Amniotic stem cell (primary cell): ENCODE results near the gene NRP1.

Experiments
- DNase-seq: peaks from one replicate; lab custom pipeline; 2025; lab: John Stamatoyannopoulos, UW

NRP1 gene

DNA sequence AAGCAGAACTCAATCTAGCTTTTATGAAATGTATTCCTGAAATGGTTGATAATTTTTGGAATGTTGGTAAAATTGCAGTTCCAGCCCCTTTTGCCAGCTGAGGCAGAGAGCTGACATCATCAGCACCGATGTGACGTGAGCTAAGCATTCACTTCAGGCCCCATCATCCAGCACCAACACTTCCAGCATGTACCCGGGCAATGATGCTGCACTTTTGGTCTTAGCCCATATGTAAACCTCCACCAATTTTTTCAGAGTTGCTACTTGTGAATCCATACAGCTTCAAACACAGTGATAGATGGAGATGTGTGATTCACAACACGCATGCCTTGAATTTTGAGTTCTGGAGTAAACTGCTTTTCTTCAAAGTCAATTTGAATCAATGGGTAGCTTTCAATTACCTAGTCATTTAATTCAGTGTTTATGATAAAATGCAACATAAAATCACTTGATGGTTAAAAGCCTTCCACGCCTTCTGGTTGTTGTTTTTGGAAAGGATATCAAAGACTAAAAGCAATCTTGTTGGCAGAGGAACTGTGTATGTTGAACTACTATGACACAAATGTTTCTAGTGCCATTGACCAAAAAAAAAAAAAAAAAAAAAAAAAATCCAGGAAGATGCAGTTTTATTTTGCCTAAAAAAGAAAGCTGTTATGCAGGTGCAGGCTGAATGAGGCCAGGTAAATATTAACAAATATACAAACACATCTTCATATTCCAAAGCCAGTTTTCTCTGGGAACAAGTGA lies 73.9 kb downstream of the NRP1 start:
- no peak for DNase-seq

DNA sequence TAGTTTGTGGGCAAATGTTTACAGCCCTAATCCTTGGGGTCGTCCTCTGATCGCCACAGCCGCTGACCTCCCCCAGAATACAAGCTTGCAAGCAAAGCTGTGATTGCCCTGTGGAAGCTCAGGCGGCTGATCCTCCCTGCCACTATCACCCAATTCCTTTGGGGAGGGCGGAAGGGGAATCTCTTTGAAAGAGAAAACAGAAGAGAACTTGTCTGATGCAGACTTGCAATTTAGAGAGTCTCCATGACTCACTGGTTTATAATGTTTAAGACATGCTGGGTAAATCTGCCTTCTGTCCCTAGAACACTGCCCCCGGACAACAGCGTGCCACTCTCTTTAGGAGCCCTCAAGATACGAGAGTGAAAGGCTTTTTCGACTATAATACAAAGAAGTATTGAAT lies 75.5 kb downstream of the NRP1 start:
- peak; percentile 40 for DNase-seq

DNA sequence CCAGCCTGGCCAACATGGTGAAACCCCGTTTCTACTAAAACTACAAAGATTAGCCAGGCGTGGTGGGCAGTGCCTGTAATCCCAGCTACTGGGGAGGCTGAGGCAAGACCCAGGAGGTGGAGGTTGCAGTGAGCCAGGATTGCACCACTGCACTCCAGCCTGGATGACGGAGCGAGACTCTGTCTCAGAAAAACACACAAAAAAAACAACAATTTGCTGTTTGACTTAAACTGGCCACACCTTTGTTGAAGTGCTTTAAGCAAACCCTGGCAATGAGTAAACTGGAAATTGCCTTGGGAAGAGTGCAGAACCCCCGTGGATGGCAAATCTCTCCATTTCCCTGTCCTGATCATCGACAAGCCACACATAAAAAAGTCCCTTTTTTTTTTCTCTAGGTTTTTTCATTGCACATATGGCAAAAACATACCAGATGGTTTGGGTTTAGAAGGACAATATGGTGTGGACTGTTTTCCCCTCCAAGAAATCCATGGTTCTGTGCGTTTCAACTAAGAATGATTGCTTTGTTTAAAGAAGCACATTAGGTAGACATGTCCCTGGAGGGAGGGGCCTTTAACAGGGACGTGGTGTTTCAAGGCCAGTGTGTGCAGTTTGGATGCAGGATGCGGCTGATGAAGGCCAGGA lies 76.9 kb downstream of the NRP1 start:
- no peak for DNase-seq

DNA sequence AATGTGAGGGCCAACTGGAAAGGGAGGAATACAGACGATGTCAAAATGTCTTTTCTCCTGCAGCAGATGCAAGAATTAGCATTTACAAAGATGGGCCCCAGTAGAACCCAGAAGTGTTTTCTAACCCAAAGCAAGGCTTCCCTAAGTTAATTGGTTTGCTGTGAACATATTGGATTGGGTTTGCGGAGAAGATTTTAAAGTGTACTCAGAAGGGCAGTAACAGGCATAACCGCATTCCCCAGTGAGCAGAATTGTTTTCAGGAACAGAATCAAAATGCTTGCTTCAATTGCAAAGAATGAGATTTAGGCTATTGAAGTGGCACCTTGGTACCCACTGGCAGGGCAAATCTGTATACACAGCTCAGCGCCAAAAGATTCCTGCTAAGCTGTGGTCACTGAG lies 78.0 kb downstream of the NRP1 start:
- no peak for DNase-seq

DNA sequence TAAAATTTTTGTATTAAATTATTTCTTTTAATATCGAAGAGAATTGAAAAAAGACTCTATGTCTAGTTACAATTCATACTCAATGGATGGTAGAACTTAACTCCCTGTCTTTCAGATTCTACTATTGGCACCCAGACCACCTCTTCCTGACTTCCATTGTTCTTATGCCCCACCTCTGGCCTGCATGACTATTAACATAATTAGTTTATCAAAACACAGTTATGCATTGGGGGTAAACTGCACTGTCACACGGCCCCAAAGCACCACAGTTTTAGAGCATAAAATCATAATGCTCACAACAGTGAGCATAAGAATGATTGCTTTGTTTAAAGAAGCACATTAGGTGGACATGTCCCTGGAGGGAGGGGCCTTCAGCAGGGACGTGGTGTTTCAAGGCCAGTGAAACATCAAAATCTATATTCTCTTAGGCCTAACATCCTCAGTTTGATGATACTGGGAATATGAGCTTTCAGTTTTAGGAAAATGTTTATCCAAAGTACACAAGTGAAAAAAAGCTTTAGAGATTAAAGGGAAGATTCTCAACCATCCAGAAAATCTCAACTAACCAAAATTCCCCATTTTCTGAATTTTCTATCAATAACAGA lies 79.8 kb downstream of the NRP1 start:
- DNase-seq, result no peak

DNA sequence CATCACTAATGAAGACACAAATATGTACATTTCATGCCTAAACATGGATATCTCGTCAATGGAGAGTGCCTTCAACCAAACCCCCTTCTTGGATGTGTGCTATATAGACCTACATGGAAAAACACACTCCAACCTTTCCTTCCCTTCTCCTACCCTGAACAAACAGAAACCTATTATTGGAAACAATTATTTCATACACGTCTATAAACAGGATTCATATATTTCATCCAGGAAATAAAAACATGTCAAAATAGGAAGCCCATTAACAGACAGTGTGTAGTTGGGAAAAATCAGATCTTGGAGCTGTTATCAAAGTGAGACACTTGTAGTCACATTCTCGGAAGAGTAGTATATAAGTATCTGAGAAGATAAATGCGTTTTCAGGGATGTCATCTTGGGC lies 81.1 kb downstream of the NRP1 start:
- no peak for DNase-seq

DNA sequence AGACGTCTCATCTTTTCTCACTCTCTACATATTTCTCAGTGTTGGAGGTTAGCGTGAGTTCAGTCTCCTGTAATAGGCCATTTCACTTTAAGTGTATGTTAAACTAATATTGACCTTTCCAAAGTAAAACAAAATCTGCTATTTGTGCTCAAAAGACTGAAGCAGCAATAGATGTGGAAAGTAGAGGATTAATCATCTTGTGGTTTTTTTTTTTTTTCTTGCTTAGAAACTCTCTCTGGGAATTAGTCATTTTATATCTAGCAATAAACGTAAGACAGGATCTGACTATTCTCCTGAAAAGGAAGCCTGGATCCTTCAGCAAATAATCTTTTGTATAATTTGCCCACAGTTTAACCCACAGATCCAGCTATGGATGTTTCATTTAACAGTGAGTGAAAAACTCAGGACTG lies 81.7 kb downstream of the NRP1 start:
- peak; percentile 44 for DNase-seq

DNA sequence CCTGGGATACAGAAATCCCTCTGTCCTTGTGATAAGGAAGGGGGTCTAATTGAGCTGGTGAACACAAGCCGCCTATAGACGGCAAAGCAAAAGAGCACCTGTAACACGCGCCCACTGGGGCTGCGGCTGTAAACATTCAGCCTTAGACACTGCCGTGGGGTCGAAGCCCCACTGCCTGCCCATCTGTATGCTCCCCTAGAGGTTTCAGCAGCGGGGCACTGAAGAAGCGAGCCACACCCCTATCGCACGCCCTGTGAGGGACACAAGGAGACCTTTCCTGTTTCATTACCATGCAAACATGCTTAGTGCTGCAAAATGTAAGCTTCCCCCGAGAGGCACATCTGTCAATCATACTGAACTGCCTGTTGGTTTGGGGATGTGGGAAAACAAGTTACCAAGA lies 82.1 kb downstream of the NRP1 start:
- no peak for DNase-seq

DNA sequence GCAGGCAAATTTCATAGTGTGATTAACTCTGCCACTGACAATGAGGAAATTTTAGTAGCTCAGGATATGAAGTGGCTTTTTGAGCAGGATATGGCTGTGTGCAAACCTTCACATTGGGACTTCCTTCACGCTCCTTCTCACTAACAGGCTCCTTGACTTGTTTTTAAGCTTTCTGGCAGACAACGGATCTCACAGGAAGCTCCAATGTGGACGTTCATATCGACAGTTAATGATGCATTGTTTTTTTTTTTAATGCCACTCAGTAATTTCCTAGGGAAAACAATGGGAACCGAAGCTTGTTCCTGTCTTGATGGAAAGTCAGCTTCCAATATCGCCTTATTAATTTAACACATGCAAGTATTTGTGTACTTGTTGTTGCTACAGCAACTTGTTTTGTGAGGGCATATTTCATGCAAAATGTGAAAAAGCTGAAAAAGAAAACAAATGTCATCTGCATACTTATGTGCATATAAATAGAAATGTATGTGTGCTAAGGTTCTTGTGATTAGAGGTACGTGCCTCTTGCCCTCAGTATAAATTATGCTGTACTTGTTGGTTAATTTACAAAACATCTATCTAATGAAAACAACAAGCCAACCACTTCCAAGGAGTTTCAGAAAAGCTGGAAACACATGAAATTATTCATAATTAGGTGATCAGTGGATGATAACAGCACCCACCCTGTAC lies 84.7 kb downstream of the NRP1 start:
- no peak for DNase-seq

DNA sequence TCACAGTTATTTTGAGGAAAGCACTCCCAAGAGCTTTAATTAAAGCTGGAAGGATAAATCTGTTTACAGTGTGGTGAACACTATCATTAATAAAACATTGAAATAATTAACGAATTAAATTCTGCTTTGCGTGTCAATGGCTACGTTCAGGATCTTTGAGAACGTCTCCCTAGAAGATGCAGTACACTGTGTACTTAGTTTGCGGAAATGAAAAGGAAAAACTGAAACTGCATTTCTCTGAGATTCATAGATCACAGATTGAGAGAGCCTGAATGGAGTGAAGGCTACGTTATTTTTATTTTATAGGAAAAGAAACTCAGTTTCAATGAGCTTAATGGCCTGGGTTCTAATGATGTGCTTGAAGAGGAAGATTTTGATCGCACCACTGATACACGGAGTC lies 85.3 kb downstream of the NRP1 start:
- no peak for DNase-seq

DNA sequence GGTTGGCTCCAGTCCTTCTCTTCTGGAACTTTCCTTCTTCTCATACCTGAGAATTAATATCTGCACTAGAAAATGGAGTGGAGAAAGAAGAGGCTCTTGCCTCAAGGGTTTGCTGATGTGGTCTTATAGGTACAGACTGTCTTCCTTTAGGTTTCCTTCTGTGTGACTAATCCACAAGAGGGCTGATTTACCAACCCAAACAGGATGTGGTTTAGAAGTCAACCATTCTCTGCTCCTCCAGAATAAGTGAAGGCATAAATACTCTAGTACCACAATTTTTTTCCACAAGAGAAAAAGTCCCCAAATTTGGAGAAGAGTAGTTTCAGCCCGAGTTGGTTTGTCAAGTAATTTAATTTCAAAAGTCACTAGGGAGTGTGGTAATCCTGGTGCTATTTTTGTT lies 85.8 kb downstream of the NRP1 start:
- no peak for DNase-seq

DNA sequence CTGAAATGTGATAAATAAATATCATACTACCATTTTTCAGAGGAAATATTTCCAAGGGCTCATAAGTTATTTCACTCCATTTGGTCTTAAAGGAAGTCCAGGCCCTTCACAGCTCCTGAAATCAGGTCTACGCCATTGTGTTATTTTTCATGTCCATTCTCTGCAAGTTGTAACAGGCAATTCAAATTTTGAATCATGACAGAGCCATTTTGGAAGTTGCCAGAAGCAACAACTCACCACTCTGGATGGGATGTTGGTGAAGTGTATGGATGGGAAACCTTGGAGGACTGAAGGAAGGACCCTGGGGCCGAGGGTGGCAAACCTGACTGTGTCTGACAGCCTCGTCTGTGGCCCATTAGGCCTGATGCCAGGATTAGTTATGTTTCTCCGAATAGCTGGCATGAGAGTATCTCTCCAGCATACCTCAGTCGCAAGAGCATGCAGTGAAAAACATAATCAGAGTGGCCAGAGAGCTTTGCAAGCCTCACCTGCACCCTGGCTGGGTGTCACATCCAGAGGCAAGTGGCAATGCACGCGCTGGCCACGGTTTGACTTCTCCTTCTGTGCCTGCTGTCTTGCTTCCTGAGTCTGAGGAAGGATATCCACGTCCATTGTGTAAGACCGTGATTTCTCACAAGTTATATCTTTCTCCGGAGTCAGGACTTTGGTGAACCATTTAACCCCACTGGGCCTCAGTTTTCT lies 87.1 kb downstream of the NRP1 start:
- DNase-seq, result no peak

DNA sequence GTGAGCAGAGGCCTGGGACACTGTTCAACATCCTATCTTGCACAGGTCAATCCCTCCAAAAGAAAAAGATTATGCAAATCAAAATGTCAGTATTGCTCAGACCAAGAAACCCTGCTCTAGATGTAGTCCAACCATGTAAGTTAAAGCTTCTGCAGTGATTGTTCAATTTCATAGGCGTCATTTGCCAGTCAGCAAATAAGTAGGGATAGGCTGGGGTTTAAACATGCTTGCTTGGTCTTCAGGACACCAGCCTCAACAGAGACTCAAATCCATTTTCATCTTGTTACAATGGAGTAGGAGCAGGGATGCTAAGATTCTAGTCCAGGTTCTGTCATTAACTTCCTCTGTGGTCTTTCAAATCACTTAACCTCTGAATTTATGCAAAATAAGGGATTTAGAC lies 89.1 kb downstream of the NRP1 start:
- no peak for DNase-seq

DNA sequence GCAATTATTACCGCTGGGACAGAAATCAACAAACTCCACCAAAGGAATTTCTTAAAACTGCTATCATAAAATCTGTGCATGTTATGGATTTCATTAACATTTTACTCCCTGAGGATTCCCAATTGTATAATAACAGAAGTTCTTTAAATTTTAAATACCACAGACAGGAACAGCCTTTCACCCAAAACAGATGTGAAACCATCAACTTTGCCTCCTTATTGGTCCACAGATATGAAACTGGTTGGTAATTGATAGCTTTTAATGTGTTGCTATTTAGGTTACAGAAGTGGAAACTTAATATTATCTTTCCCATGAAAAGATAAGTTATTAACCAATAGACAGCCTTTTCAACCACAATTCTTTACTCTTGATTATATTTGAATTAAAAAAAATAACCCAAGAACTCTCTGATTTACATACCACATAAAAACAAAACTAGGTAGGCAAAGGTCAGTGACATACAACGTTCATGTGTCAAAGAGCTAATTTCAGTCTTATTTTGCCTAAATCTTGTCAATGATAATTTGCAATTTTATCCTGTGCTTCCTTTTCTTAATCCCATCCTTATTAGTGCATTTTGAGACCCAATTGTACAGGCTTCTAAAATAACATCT lies 90.0 kb downstream of the NRP1 start:
- no peak for DNase-seq

DNA sequence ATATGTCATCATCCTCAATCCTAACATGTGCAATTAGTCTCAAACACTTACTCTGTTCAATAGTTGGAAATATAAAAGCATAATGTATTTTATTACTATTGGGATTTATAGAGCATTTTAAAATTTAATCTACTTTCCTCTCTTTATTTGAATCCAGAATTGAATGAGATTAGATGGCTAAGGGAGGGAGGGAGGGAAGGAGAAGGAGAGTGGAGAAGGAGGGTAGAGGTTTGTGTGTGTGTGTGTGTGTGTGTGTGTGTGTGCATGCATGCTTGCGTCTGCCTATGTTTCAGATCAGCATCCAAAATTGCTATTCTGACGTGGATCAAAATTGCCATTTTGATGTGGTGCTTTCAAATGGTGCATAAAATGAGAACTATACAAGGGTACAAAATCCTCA lies 90.8 kb downstream of the NRP1 start:
- DNase-seq, result no peak

DNA sequence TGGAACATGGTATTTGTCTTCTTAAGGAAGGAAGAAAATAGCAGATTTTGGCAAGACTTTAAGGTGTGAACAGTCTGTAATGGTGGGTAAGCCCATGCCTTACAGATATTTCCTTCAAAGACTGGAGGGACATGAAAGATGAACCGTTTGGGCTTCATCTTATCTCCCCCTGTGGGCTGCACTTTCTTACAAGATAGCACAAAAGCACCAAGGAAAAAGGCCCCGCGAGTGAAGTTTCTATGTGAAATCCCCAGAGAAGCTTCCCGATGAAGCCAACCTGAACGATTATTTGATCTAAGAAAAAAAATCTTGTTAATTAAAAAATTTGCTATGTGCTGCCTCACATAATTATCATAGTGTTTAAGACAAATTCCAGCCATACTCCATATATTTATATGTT lies 91.5 kb downstream of the NRP1 start:
- no peak for DNase-seq

DNA sequence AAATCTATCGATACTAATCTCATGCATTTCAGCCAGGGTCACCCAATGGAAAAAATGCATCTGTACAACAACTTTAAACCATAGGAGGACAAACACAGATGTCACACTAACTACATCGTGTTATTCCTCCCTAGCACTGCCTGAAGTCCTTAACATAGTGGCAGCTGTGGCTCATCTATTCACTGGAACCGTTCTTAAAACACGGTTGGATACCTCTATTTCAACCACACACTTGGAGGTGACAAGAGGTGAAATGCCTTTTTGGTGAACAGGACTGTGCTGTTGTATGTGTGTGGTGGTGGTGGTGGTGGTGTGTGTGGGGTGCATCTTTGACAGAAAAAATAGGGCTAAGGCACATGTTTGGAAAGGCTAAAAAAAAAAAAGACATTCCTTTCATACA lies 93.1 kb downstream of the NRP1 start:
- no peak for DNase-seq

DNA sequence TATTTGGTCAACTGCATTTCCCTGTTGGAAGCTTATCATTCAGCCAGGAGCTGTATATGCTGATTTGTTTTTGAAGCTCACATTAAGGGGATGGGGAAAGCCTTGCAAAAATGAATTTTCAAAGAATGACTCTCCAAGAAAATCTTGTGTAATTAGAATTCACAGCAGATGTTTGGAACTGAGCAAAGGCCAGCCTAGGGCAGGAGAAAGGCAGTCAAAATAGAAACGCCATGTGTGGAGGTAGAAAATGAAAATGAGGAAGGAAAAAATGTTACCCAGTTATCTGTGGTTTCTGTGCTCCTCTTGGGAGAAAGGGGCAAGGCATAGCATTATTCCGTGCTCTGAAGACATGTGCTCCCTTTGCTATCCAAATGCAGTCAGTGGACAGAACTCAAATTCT lies 93.5 kb downstream of the NRP1 start:
- DNase-seq, result no peak

DNA sequence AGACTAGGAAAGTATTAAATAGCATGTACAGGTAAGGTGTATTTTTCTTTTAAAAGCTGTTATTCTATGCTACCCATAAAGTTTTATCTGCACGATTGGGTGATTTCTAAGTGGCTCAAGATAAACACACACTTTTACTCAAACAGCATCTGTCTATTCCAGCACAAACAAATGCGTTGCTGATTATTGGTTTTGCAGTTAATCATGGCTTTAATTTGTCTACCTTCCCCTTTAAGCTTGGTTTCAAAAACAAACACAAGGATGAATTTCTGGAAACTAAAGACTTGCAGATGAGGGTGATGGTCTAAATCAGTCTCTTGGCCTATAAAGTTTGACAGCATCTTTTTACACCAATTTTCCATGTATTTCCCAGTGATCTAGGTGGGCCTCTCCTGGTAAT lies 94.2 kb downstream of the NRP1 start:
- DNase-seq, result no peak

DNA sequence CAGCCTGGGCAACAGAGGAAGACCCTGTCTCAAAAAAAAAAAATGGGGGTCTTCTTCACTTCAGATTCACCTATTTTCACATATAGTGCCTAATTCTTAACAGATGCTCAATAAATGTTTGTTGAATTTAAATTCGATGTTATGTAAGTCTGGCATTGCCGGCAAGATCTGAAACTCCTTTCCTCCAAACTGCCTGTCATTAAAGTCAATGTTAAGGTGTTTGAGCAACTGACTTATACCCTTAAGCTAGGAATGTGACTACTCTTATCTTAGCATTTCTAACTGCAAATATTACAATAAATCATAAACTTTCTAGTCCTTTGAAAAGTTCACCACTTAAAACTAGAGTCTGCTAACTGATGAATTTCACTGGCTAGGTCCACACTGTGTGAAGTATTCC lies 95.2 kb downstream of the NRP1 start:
- DNase-seq, result no peak

DNA sequence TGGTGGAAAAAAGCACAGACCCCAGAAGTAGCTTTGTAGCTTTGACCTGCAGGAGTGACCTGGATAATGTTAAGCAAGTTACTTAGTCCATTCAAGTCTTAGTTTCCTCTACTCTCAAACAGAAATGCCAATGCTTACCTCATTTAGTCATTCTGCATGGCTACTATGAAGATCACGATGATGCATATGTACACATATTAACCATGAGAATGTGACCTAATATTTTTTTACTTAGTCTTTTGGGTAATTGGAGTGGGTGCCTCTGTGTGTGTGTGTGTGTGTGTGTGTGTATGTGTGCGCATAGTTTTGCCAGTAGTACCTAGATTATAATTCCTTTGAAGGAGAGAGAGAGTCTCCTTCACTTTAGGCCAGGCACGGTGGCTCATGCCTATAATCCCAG lies 95.8 kb downstream of the NRP1 start:
- DNase-seq, result peak; percentile 48
